HG03196 (cell line): Measurements from ENCODE around the gene UCN2.

ENCODE experiments used
- ATAC-seq: cut with Tn5 transposase; IDR thresholded peaks from one replicate; pipeline ENCODE4 v1.9.1; 2021; ENCODE audit not compliant: unreplicated experiment

The UCN2 gene

GRCh38 chr3:48591886-48592518 is 28.4 kb upstream of the UCN2 start:
- no peak for ATAC-seq

GRCh38 chr3:48591436-48591835 is 27.9 kb upstream of the UCN2 start:
- ATAC-seq = no peak

- no peak for ATAC-seq
Measured at GRCh38 chr3:48588230-48588629, 24.6 kb upstream of the UCN2 start.

GRCh38 chr3:48587686-48588085 is 24.1 kb upstream of the UCN2 start:
- no peak for ATAC-seq

- no peak for ATAC-seq
Measured at GRCh38 chr3:48585411-48585810, 21.8 kb upstream of the UCN2 start.

- ATAC-seq = no peak
Measured at GRCh38 chr3:48584836-48585235, 21.3 kb upstream of the UCN2 start.

GRCh38 chr3:48581621-48582481 is 18.3 kb upstream of the UCN2 start:
- ATAC-seq = no peak

GRCh38 chr3:48576647-48577046 is 13.1 kb upstream of the UCN2 start:
- ATAC-seq = no peak

GRCh38 chr3:48575366-48575765 is 11.8 kb upstream of the UCN2 start:
- no peak for ATAC-seq

- ATAC-seq = no peak
Measured at GRCh38 chr3:48573973-48574585, 10.5 kb upstream of the UCN2 start.

- no peak for ATAC-seq
Measured at GRCh38 chr3:48572517-48572916, 8.9 kb upstream of the UCN2 start.

- ATAC-seq = no peak
Measured at GRCh38 chr3:48571938-48572337, 8.4 kb upstream of the UCN2 start.

- ATAC-seq = no peak
Measured at GRCh38 chr3:48569808-48570450, 6.3 kb upstream of the UCN2 start.

GRCh38 chr3:48569400-48569799 is 5.8 kb upstream of the UCN2 start:
- ATAC-seq = no peak

- ATAC-seq = no peak
Measured at GRCh38 chr3:48568476-48568875, 4.9 kb upstream of the UCN2 start.

GRCh38 chr3:48567500-48567899 is 3.9 kb upstream of the UCN2 start:
- no peak for ATAC-seq

- ATAC-seq = no peak
Measured at GRCh38 chr3:48567090-48567489, 3.5 kb upstream of the UCN2 start.

GRCh38 chr3:48566401-48566760 is 2.8 kb upstream of the UCN2 start:
- no peak for ATAC-seq

GRCh38 chr3:48565591-48566400 is 2.2 kb upstream of the UCN2 start:
- no peak for ATAC-seq

GRCh38 chr3:48565186-48565585 is 1.6 kb upstream of the UCN2 start:
- ATAC-seq = no peak

GRCh38 chr3:48564667-48565066 is 1.1 kb upstream of the UCN2 start:
- no peak for ATAC-seq
